Suppressor macrophage treated with lipopolysaccharide for 1 hour (primary cell): ENCODE data around the gene RPUSD1.

Experiments used
- DNase-seq, 3 donors: peaks; one replicate each; pipeline ENCODE4 v3.0.0-alpha.2; 2020 to 2022

Gene RPUSD1

DNA sequence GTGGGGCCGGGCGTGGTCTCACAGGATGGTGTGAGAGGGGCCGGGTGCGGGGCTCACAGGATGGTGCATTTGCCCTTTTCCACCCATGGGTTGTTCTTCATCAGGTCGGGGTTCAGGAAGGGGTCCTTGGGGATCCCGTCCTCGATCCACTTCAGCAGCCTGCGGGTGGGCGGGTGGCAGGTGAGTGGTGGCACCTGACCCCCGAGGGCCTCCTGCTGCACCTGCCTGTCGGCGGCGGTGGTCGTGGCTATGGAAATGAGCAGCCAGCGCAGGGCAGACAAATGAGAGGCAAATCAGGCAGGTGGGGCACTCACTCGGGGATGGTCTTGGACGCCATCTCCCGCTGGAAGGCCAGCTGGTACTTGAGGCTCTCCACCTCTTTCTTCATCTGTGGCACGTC is 10.5 kb upstream of the RPUSD1 start:
- no peak for DNase-seq

DNA sequence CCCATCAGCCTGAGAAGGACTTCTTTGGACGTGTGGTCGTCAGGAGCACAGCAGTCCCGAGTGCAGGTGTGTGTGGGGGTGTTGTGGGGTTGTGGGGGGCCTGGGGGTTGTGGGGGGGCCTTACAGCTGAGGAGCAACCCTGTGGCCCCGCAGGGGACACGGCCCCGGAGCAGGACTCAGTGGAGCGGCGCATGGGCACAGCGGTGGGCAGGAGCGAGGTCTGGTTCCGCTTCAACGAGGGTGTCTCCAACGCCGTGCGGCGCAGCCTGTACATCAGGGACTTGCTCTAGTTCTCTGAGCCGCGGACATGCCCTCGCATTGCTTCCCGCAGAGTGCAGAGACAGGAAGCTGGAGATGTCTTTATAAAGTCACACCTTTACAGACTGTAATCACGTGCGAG is 9.5 kb upstream of the RPUSD1 start:
- no peak for DNase-seq

DNA sequence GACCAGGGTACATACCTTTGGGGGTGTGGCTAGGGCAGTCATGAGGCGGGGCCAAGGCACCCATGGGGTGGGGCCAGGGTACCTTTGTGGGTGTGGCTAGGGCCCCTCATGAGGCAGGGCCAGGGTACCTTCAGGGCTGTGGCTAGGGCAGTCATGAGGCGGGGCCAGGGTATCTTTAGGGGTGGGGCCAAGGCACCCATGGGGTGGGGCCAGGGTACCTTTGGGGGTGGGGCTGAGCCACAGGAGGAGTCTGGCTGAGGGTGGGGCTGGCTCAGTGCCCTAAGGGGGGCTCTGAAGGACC is 8.9 kb upstream of the RPUSD1 start:
- no peak for DNase-seq

DNA sequence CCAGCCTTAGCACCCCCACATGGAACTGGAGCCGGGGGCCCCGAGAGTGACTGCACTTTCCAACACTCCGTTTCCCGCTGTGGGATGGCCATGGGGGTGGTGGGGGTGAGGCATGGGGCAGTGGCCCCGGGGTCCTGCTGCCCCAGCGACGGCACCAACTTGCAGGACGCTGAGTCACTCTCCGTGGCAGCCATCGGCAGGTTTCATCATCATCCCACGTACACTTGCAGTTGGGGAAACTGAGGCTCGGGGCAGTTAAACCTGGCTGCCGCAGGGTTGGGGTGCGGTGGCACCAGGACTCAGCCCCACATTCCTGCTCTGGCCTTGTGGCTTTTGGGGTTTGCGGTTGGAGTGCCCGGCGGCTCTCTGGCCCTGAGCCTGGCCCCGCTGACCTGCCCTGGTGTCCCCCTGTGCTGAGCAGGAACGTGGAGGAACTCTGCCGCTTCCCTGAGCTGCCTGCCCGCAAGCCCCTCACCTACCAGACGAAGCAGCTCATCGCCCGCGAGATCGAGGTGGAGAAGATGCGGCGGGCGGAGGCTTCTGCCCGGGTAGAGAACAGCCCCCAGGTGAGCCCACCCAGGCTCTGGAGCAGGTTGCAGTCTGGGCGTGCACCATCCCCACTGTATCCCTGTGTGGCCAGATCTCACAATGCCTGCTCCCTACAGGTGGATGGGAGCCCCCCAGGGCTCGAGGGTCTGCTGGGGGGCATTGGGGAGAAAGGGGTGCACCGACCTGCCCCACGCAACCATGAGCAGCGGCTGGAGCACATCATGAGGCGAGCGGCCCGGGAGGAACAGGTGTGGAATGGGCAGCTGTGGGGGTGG is 8.3 kb upstream of the RPUSD1 start:
- DNase-seq: no peak

DNA sequence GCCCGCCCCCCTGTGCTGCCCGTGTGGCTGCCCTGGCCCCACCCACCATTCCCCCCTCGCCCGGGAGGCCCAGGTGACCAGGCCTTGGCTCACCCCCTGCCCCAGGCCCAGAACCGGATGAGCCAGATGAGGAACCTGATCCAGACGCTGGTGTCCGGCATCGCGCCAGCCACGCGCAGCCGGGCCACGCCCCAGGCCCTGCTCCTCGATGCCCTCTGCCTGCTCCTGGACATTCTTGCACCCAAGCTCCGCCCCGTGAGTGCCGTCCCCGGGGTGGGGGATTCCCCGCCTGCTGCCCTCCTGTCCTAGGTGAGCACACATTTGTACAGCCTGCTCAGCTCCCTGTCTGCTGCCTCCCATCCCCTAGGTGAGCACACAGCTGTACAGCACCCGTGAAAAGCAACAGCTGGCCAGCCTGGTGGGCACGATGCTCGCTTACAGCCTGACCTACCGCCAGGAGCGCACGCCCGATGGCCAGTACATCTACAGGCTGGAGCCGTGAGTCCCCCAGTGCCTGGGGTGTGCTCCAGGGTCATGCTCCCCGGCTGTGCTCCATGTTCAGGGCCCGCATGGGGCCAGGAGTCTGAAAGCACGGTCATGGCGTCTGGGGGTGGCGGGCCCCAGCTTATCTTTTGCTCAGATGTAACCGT is 7.5 kb upstream of the RPUSD1 start:
- DNase-seq: no peak

DNA sequence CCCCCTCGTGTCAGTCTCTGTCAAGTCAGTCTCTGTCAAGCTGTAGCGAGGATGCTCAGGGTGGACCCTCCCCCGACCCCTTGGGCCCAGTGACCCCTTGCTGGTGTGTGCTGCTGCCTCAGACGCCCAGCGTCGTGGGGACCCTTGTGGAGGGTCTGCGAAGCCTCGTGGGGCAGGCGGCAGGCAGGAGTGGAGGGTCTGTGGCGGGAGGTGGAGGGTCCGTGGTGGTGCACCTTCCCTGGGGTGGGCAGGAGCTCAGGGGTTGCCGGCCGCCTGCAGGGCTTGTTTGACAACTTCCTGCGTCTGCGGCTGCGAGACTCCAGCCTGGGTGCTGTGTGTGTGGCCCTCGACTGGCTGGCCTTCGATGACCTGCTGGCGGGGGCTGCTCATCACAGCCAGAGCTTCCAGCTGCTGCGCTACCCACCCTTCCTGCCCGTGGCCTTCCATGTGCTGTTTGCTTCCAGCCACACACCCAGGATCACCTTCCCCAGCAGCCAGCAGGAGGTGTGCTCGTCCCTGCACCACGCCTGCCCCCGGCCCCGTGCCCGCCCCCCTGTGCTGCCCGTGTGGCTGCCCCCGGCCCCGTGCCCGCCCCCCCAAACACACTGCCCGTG is 6.8 kb upstream of the RPUSD1 start:
- no peak for DNase-seq

DNA sequence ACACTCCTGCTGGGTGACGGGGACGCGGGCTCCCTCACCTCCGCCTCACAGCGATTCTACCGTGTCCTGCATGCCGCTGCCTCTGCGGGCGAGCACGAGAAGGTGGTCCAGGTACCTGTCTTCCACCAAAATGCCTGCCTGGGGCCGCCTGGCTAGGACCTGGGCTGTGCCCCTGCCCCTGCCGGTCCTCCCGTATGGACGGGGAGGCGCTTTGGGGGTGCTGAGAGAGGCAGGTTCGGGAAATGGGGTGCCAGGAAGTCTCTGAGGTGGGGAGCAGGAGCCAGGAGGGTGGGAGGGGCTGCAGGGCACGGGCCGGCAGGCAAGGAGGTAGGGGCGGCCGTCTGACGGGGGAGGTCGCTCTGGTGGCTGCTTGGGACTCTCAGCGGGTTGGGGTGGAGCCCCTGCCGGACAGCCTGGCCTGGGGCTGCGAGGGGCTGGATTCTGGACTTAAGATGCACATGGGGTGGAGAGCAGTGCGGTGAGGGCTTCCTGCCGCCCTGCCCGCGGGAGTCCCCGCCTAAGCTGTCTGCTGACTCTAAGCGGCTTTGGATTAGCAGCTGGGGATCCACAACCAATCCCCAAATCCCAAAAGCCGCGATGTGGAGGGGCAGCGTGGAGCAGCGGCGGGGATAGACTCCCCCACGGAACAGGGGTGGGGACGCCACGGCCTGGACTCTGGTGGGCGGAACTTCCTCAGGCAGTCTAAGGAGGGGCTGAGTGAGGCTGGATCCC is 6.1 kb upstream of the RPUSD1 start:
- no peak for DNase-seq

DNA sequence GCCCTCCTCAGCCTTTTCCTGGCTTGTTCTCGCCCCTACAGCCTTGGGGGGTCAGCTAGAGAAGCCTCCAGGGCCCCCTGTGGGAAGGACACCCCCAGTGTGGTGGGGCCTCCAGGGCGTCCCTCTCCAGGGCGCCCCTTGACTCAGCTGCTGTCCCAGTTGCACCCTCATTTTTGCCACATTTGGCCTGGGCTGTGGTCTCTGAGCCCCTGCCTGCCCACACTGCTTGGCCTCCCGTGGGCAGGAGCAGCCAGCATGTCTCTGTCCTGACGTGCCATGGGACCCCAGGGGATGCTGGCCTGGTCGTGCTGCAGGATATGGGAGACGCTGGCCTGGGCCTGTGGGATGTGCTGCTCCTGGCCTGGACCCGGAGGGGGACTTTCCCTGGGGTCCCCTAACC is 5.2 kb upstream of the RPUSD1 start:
- no peak for DNase-seq

DNA sequence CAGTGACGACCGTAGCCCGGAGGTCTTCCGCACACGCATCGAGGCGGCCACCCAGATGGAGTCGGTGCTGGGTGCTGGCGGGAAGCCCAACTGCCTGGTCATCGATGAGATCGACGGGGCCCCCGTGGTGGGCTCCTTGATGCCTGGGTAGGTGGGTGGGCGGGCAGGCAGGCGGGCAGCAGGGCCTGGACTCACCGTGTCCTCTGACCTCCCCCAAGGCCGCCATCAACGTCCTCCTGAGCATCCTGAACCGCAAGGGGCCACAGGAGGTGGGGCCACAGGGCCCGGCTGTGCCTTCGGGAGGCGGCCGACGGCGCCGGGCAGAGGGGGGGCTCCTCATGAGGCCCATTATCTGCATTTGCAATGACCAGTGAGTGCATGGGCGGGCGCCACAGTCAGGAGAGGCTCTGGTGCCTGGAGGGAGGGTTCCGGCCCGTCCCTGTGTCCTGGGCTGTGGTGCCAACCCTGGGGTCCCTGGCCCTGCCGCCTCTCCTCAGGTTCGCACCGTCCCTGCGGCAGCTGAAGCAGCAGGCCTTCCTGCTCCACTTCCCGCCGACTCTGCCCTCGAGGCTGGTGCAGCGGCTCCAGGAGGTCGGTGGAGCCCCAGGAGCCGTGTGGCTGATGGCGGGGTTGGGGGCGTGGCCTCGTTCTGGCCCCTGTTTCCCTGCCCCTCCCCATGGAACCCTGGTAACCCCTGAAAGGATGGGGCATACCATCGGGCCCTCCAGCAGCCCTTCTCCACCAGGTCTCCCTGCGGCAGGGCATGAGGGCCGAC is 4.2 kb upstream of the RPUSD1 start:
- no peak for DNase-seq

DNA sequence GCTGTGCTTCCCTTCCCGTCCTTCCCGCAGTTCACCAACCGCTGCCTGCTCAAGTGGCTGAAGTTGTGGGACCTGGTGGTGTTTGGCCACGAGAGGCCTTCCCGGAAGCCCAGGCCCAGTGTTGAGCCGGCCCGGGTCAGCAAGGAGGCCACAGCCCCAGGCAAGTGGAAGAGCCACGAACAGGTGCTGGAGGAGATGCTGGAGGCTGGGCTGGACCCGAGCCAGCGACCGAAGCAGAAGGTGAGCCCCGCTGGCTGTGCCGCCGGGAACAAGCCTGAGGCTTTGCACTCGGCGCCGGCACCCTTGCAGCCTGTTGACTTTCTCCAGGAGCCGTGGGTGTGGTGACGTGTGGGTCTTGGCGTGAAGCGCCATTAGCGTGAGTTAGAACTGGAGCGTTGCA is 3.0 kb upstream of the RPUSD1 start:
- no peak for DNase-seq

DNA sequence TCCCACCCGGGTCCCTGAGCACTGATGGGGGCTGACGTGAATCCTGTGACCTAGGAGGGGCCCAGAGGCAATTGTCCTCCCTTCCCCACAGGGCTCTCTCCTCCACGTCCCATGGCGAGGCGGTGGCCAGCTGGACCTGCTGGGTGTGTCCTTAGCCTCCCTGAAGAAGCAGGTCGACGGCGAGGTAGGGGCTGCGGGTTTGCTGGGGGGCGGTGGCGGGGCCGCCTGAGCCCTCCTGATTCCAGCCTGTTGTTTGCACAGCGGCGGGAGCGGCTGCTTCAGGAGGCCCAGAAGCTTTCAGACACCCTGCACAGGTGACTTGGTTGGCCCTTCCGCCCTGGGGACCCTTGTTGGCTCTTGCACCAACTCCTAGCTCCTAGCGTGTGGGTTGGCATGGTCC is 1.9 kb upstream of the RPUSD1 start:
- no peak for DNase-seq

DNA sequence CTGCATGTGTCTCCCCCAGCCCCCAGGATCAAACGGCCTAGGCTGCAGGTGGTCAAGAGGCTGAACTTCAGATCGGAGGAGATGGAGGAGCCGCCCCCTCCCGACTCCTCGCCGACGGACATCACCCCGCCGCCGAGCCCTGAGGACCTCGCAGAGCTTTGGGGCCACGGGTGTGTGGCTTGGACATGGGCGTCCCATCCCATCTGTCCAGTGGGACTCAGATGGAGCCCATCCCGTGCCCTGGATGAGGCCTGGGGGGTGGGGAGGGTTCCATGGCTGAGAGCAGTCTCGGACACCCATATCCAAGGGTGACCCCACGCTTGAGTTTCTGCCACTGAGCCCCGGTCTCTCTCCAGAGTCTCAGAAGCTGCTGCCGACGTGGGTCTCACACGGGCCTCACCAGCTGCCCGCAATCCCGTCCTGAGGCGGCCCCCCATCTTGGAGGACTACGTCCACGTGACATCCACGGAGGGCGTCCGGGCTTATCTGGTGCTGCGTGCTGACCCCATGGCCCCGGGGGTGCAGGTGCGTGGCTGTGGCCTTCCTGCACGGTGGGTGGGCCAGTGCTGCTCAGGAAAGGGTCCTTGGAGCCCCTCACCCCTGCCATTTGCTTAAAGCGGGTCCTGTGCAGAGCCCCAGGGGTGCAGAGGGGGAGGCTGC is 1.1 kb upstream of the RPUSD1 start:
- DNase-seq: no peak

DNA sequence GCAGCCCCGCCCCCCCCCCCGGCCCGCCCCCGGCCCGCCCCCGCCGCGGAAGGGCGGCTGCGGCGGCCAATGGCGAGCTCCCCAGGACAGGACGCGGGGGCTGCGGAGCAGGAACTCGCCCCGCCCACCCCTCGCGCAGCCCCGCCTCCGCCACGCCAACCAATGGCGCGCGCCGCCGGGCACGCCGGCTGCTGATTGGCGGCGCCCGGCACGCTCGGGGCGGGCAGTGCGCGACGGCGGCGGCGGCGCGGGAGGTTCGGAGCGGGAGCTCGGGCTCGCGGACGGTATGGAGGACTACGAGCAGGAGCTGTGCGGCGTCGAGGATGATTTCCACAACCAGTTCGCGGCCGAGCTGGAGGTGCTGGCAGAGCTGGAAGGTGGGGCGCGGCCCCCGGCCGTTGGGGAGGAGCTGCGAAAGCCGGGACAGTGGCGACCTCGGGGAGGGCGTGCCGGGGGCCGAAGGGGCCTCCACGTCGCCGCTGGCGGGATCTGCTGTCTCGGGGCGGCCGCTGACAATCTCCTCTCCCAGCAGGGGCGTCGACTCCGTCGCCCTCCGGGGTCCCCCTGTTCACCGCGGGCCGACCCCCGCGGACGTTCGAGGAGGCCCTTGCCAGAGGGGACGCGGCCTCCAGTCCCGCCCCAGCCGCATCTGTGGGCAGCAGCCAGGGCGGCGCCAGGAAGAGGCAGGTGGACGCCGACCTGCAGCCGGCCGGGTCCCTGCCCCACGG is 382 bp upstream of the RPUSD1 start, which contains the start of gene CHTF18:
CHTF18 (plus strand) TSS at position 222 of the 728 bp plus-strand sequence; CDS start at position 287, 65 bp downstream.
- peak; percentile 95 to 99 (median 98) for DNase-seq

DNA sequence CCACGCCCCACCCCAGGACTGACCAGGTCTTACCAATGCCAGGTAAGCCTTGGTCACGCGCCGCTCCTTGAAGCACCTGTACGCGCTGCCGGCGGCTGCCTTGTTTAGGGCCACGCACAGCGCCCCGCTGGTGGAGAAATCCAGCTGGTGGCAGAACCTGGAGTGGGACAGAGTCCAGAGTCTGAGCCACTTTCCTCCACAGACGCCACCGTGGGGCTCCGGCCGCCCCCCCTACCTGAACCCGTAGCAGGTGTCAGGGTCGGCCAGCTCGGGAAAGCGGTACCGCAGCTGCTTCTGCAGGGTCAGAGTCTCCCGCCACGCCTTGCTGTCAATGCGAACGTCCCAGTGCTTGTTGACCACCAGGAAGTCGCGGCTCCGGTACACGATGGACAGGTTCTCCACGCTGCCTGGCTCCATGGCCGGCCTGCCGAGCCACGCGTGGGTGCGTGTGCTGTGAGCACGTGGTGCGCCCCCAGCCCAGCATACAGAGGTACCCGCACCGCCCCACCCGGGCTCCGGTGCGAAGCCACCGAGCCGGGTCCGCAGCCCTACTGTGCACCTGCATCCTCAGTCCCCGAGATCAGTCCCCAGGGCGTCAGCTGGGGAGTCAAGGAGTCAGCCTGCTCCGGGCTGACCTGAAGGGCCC is 737 bp downstream of the RPUSD1 start:
- peak in 2 of 3 donors; percentile 2 to 21 for DNase-seq

DNA sequence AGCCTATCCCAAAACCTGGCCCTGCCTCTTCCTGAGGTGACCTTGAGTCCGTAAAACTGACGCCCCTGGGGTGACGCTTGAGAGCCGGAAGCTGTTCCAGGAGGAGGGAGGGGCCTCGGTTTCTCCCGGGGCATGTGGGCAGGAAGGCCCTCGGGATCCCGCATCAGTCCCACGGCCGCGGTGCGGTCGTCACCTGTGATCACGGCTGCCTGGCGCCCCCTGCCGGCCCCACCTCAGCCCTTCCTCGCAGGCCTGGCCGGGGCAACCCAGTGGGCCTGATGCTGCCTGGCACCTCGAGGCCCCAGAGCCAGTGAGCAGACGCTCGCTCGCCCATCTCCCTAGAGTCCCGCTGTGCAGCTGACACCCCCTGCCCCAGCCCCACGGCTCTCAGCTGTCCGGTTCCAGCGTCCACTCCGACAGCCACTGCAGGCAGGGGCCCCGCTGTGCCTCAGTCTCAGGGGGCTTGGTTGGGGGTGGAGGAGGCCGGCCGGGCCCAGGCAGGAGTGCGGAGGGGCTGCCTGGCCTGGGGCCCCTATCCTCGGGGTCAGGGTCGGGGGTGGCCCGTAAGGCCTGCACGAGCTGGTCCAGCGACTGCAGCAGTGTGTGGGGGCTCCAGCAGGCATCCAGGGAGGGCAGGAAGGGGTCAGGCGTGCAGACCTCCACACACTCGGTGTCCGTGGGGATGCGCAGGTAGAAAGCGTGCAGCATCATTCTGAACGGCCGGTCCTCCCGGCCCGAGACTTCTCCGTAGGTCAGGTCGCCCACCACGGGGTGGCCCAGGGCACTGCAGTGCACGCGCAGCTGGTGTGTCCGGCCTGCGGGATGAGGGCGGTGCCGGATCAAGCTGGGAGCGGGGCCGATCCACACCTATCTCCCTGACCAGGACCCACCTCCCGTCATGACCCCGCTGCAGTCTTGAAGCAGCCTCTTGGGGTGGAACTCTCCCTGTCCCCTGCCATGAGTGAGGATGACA is 2.3 kb downstream of the RPUSD1 start:
- DNase-seq: peak; percentile 78 to 92 (median 81)

DNA sequence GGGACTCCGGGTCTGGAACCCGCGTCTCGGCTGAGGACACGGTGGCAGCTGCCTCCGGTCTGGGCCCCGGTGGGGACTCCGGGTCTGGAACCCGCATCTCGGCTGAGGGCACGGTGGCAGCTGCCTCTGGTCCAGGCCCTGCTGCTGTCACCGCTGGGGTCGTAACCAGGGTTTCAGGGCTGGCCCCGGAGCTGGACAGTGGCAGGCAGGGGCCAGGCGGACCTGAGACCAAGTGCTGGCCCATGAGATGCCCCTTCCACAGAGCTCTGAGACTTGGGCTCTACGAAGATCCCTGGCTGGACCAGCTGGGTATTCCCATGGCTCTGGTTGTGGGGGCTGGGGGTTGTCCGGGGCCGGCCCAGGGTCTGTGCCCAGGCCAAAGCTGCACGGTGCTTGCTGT is 3.8 kb downstream of the RPUSD1 start:
- no peak for DNase-seq

DNA sequence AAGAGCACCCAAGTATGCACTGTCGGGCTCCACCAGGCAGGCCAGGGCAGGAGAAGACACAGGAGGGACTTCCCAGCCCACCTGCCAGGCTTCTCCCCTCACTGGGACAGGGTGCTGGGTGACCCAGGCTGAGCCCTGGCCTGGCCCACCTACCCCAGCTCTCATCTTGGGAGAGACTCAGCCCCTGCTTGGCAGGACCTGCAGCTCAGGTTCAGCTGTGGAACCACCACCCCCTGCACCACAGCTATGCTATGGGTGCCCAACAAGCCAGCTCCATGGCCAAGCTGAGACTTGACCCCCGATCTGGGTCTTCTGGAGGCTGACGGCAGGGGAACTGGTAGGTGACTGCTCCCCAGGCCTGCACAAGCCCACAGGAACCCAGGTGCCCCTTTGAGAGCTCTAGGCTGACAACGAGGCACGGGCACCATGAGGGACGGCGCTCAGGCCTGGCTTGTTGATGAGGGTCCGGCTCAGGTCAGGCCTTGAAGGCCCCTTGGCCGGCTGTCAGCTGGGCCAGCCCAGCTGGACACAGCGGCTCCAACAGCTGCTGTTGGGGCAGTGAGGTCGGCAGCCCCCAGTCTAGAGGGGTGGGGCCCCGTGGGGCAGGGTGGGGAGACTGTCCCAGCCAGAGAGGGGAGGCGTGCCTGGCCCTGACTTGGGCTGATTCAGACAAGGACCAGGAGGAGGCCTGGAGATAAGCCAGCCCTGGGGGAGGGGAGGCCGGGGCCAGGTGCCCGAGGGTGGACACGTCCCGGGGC is 4.6 kb downstream of the RPUSD1 start:
- DNase-seq: no peak

DNA sequence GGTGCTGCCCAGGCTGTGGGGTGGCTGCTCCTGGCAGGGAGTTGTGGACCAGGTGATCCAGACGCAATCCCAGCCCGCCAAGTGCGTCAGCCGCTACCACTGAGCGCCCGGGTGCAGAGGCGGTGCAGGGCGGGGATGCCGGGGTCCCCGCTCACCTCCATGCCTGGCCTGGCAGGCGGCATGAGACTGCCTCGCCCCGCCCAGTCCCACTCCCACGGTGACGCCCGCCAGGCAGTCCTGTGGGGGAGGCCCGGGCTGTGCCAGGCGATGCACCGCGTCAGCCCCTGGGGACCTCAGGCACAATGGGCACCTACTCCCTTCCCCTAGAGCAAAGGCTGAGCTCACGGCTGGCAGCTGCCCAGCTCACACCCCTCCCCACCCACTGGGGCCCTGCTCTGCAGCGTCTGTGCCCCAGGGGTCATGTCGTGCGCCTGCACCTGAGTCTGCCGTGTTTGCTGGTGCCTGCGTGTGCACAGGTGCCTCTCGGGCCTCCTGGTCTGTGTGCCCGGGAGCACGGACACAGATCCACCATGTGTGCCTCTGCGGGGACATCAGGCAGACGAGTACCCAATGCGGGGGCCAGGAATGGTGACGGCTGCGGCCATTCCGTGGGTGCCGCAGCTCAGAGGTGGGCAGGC is 5.3 kb downstream of the RPUSD1 start:
- no peak for DNase-seq
